ENCODE data around the gene KCTD4. TPM values are rescaled to one million over a fixed set of nuclear protein-coding genes. Genes with fewer than 3 reads are reported as not detected.

KCTD4 gene
- polyA plus RNA-seq, 4 donors: 0.29 to 0.74 (median 0.43) TPM

GRCh38 chr13:45179428-45179827, 21.4 kb downstream of the KCTD4 start:
- DNase-seq (ENCODE audit: low read depth in 4 of 4, low spot score in 3 of 4): peak in 1 of 4 donors; percentile 20

GRCh38 chr13:45178349-45179162, 22.3 kb downstream of the KCTD4 start:
- no peak for DNase-seq (ENCODE audit: low read depth in 4 of 4, low spot score in 3 of 4)

GRCh38 chr13:45174478-45174877, 26.4 kb downstream of the KCTD4 start:
- DNase-seq (ENCODE audit: low read depth in 4 of 4, low spot score in 3 of 4): no peak

GRCh38 chr13:45168555-45168930, 32.3 kb downstream of the KCTD4 start:
- DNase-seq (ENCODE audit: low read depth in 4 of 4, low spot score in 3 of 4): no peak

GRCh38 chr13:45167611-45168554, 33.0 kb downstream of the KCTD4 start:
- no peak for DNase-seq (ENCODE audit: low read depth in 4 of 4, low spot score in 3 of 4)

- DNase-seq (ENCODE audit: low read depth in 4 of 4, low spot score in 3 of 4): no peak
These were observed 34.0 kb downstream of the KCTD4 start for GRCh38 chr13:45166858-45167257.

GRCh38 chr13:45162821-45163220, 38.0 kb downstream of the KCTD4 start:
- DNase-seq (ENCODE audit: low read depth in 4 of 4, low spot score in 3 of 4): no peak

- no peak for DNase-seq (ENCODE audit: low read depth in 4 of 4, low spot score in 3 of 4)
These were observed 38.7 kb downstream of the KCTD4 start for GRCh38 chr13:45162194-45162593.

GRCh38 chr13:45156565-45157361, 44.1 kb downstream of the KCTD4 start:
- DNase-seq (ENCODE audit: low read depth in 4 of 4, low spot score in 3 of 4): no peak

- no peak for DNase-seq (ENCODE audit: low read depth in 4 of 4, low spot score in 3 of 4)
These were observed 50.9 kb downstream of the KCTD4 start for GRCh38 chr13:45149964-45150363.

GRCh38 chr13:45143346-45143751, 57.5 kb downstream of the KCTD4 start:
- DNase-seq (ENCODE audit: low read depth in 4 of 4, low spot score in 3 of 4): no peak

Other genes starting within 250 kb of the KCTD4 start
- 10 to 100 TPM; 12.0 to 13.8 (median 13.8) TPM for gene NUFIP1, start 211.6 kb downstream of the KCTD4 start, polyA plus RNA-seq (ENCODE audit: insufficient read length in 4 of 4)
- 10 to 100 TPM; 48.3 to 65.3 (median 57.1) TPM for gene GPALPP1, start 211.5 kb downstream of the KCTD4 start, polyA plus RNA-seq (ENCODE audit: insufficient read length in 4 of 4)
- gene GTF2F2, start 80.5 kb downstream of the KCTD4 start, polyA plus RNA-seq (ENCODE audit: insufficient read length in 4 of 4): 10 to 100 TPM; 28.3 to 30.5 (median 29.8) TPM
- gene TPT1, start 140.1 kb upstream of the KCTD4 start, polyA plus RNA-seq (ENCODE audit: insufficient read length in 4 of 4): 1,000 to 10,000 TPM; 6,707 to 7,042 (median 6,975) TPM
- 10 to 100 TPM; 22.4 to 32.4 (median 29.1) TPM for gene SLC25A30, start 217.3 kb upstream of the KCTD4 start, polyA plus RNA-seq (ENCODE audit: insufficient read length in 4 of 4)

Measured in right renal pelvis (tissue), 4 donors.